ENCODE results near the gene EXD3. TPM values are rescaled to one million over a fixed set of nuclear protein-coding genes. Genes with fewer than 3 reads are reported as not detected.
A peak's percentile ranks its signal among the peaks of the same experiment; 100 is the strongest.
"Not testable (repeated sequence)": the region's sequence is repeated elsewhere in the genome, so short reads cannot be mapped to it uniquely, and the experiment has no call there.

Gene EXD3
- total RNA-seq, 1 donor from 2014 or later: 8.1 TPM

GRCh38 chr9:137379761-137380161 is 43.2 kb downstream of the EXD3 start:
- ATAC-seq: no peak

- not testable (repeated sequence) for ATAC-seq
Observed at GRCh38 chr9:137378688-137379410, 44.1 kb downstream of the EXD3 start.

GRCh38 chr9:137376386-137376785 is 46.6 kb downstream of the EXD3 start:
- ATAC-seq: no peak

GRCh38 chr9:137375321-137376058 is 47.5 kb downstream of the EXD3 start:
- ATAC-seq: no peak

- no peak for ATAC-seq
Observed at GRCh38 chr9:137374131-137374845, 48.7 kb downstream of the EXD3 start.

- ATAC-seq: no peak
Observed at GRCh38 chr9:137373611-137373980, 49.4 kb downstream of the EXD3 start.

- no peak for ATAC-seq
Observed at GRCh38 chr9:137372693-137373610, 50.0 kb downstream of the EXD3 start.

GRCh38 chr9:137371946-137372651 is 50.9 kb downstream of the EXD3 start:
- ATAC-seq: no peak

GRCh38 chr9:137371521-137371941 is 51.4 kb downstream of the EXD3 start:
- no peak for ATAC-seq

- ATAC-seq: no peak
Observed at GRCh38 chr9:137370865-137371520, 52.0 kb downstream of the EXD3 start.

GRCh38 chr9:137369911-137370764 is 52.8 kb downstream of the EXD3 start:
- ATAC-seq: no peak

GRCh38 chr9:137369061-137369787 is 53.7 kb downstream of the EXD3 start:
- ATAC-seq: peak; percentile 6

GRCh38 chr9:137368431-137369035 is 54.4 kb downstream of the EXD3 start:
- no peak for ATAC-seq

GRCh38 chr9:137367506-137368430 is 55.2 kb downstream of the EXD3 start:
- no peak for ATAC-seq

GRCh38 chr9:137366891-137367381 is 56.0 kb downstream of the EXD3 start:
- ATAC-seq: no peak

- no peak for ATAC-seq
Observed at GRCh38 chr9:137366445-137366810, 56.5 kb downstream of the EXD3 start.

- ATAC-seq: no peak
Observed at GRCh38 chr9:137365552-137366444, 57.2 kb downstream of the EXD3 start.

Measured in esophagus mucosa (tissue), 1 donor.